Progenitor cell of endocrine pancreas (in vitro differentiated cells): Measurements from ENCODE around the gene SEMA4D. TPM values are rescaled to one million over a fixed set of nuclear protein-coding genes. Genes with fewer than 3 reads are reported as not detected.

Experiments
- DNase-seq: peaks from one replicate; pipeline ENCODE4 v3.0.0; 2021; ENCODE audit warnings: low spot score; ENCODE audit not compliant: unreplicated experiment
- H3K27ac Mint-ChIP-seq: 2 replicates; pipeline ENCODE4 v1.8.0; 2021; ENCODE audit warnings: mild to moderate bottlenecking, moderate library complexity, mixed read lengths
- H3K27me3 Mint-ChIP-seq: 2 replicates; pipeline ENCODE4 v1.8.0; 2021; ENCODE audit warnings: mixed read lengths
- H3K36me3 Mint-ChIP-seq: 2 replicates; pipeline ENCODE4 v1.8.0; 2022; ENCODE audit warnings: mixed read lengths; ENCODE audit not compliant: insufficient read depth
- H3K4me1 Mint-ChIP-seq: 2 replicates; pipeline ENCODE4 v1.8.0; 2021; ENCODE audit warnings: low read depth, mixed read lengths
- H3K4me3 Mint-ChIP-seq: 2 replicates; pipeline ENCODE4 v1.8.0; 2021; ENCODE audit warnings: low read depth, mild to moderate bottlenecking, moderate library complexity, mixed read lengths
- H3K9me3 Mint-ChIP-seq: 2 replicates; pipeline ENCODE4 v1.8.0; 2021; ENCODE audit warnings: low read depth, mixed read lengths
- CTCF ChIP-seq: fragments of 200-600 bp; sonication (generic); IDR thresholded peaks from one replicate; pipeline ENCODE4 v1.5.0; 2021; ENCODE audit warnings: antibody characterized with exemption, mild to moderate bottlenecking; ENCODE audit not compliant: unreplicated experiment
- total RNA-seq: library from RNA; stranded (reverse); gene quantifications from 2 replicates; pipeline ENCODE4 v1.2.1, GENCODE V29; 2021

The SEMA4D gene
- total RNA-seq, 1 donor from 2014 or later = 63.1 TPM

GRCh38 chr9:89518466-89519365 lies 20.8 kb upstream of the SEMA4D start:
- Mint-ChIP-seq H3K27ac (no peak overlapping the region), H3K4me3 (no peak overlapping the region), H3K9me3 (no peaks in the 10 kb centered on the region), H3K4me1 (no peaks in the 10 kb centered on the region), H3K27me3 (peaks cover 5% of the 10 kb centered on the region), H3K36me3 (no peaks in the 10 kb centered on the region)
- no peak for TF ChIP-seq CTCF
- no peak for DNase-seq

- H3K4me1 Mint-ChIP-seq = no peaks in the 10 kb centered on the region
- H3K9me3 Mint-ChIP-seq = no peaks in the 10 kb centered on the region
- peaks cover 20% of the 10 kb centered on the region for H3K27me3 Mint-ChIP-seq
- TF ChIP-seq CTCF = no peak
- H3K36me3 Mint-ChIP-seq = no peaks in the 10 kb centered on the region
- DNase-seq = no peak
- no peak overlapping the region for H3K4me3 Mint-ChIP-seq
- no peak overlapping the region for H3K27ac Mint-ChIP-seq
Observed at GRCh38 chr9:89515416-89515815, 17.5 kb upstream of the SEMA4D start.

GRCh38 chr9:89514956-89515355 lies 17.0 kb upstream of the SEMA4D start:
- no peaks in the 10 kb centered on the region for H3K4me1 Mint-ChIP-seq
- no peak for TF ChIP-seq CTCF
- H3K36me3 Mint-ChIP-seq = no peaks in the 10 kb centered on the region
- DNase-seq = no peak
- H3K4me3 Mint-ChIP-seq = no peak overlapping the region
- peaks cover 21% of the 10 kb centered on the region for H3K27me3 Mint-ChIP-seq
- no peak overlapping the region for H3K27ac Mint-ChIP-seq
- no peaks in the 10 kb centered on the region for H3K9me3 Mint-ChIP-seq

- Mint-ChIP-seq H3K9me3 (no peaks in the 10 kb centered on the region), H3K4me1 (no peaks in the 10 kb centered on the region), H3K36me3 (no peaks in the 10 kb centered on the region), H3K27me3 (peaks cover 22% of the 10 kb centered on the region), H3K27ac (no peak overlapping the region), H3K4me3 (no peak overlapping the region)
- no peak for TF ChIP-seq CTCF
- no peak for DNase-seq
Observed at GRCh38 chr9:89514337-89514736, 16.4 kb upstream of the SEMA4D start.

GRCh38 chr9:89513837-89514236 lies 15.9 kb upstream of the SEMA4D start:
- Mint-ChIP-seq H3K36me3 (no peaks in the 10 kb centered on the region), H3K27ac (no peak overlapping the region), H3K9me3 (no peaks in the 10 kb centered on the region), H3K27me3 (peaks cover 24% of the 10 kb centered on the region), H3K4me1 (no peaks in the 10 kb centered on the region), H3K4me3 (no peak overlapping the region)
- no peak for TF ChIP-seq CTCF
- DNase-seq = no peak
